H9 (cell line): Measurements from ENCODE around the gene DUT. TPM values are rescaled to one million over a fixed set of nuclear protein-coding genes. Genes with fewer than 3 reads are reported as not detected.

ENCODE experiments used
- DNase-seq: peaks from one replicate; pipeline ENCODE4 v3.0.0-alpha.2; 2017
- H2AFZ ChIP-seq: one replicate; pipeline ENCODE4 v1.6.1; 2013; ENCODE audit warnings: mild to moderate bottlenecking, low read length, control low read depth, moderate library complexity
- H2AK5ac ChIP-seq: 2 replicates; pipeline ENCODE4 v1.6.1; 2013; ENCODE audit warnings: low read length, control low read depth, mixed read lengths; ENCODE audit not compliant: insufficient read length
- H2BK120ac ChIP-seq: one replicate; pipeline ENCODE4 v1.6.1; 2013; ENCODE audit warnings: low read depth, mild to moderate bottlenecking, low read length, control low read depth, inconsistent platforms; ENCODE audit not compliant: poor library complexity, severe bottlenecking
- H2BK12ac ChIP-seq: 2 replicates; pipeline ENCODE4 v1.6.1; 2013; ENCODE audit warnings: low read length, control low read depth, mixed read lengths, low read depth; ENCODE audit not compliant: insufficient read length
- H2BK15ac ChIP-seq: 2 replicates; pipeline ENCODE4 v1.6.1; 2013; ENCODE audit warnings: low read depth, low read length, control low read depth
- H2BK20ac ChIP-seq: one replicate; pipeline ENCODE4 v1.6.1; 2013; ENCODE audit warnings: low read depth, mild to moderate bottlenecking, low read length, control low read depth, inconsistent platforms; ENCODE audit not compliant: poor library complexity, severe bottlenecking
- H2BK5ac ChIP-seq: 2 replicates; pipeline ENCODE4 v1.6.1; 2013; ENCODE audit warnings: low read length, control low read depth, mixed read lengths; ENCODE audit not compliant: insufficient read length
- H3K14ac ChIP-seq: 2 replicates; pipeline ENCODE4 v1.6.1; 2013; ENCODE audit warnings: low read length, control low read depth; ENCODE audit not compliant: insufficient read depth
- H3K18ac ChIP-seq: 2 replicates; pipeline ENCODE4 v1.6.1; 2013; ENCODE audit warnings: low read depth, mild to moderate bottlenecking, mixed read lengths, low read length, control low read depth; ENCODE audit not compliant: insufficient read length
- H3K23ac ChIP-seq: 2 replicates; pipeline ENCODE4 v1.6.1; 2013; ENCODE audit warnings: low read length, control low read depth, mixed read lengths, low read depth; ENCODE audit not compliant: insufficient read length
- H3K23me2 ChIP-seq: 2 replicates; pipeline ENCODE4 v1.6.1; 2013; ENCODE audit warnings: low read depth, mild to moderate bottlenecking, mixed read lengths, low read length, control low read depth; ENCODE audit not compliant: insufficient read length, poor library complexity, severe bottlenecking
- H3K27ac ChIP-seq: 2 replicates; pipeline ENCODE4 v1.5.1; 2013; ENCODE audit warnings: low read length, control low read depth, mixed read lengths, low read depth; ENCODE audit not compliant: insufficient read length
- H3K27me3 ChIP-seq: 2 replicates; pipeline ENCODE4 v1.6.1; 2013; ENCODE audit warnings: low read length, control low read depth, inconsistent platforms; ENCODE audit not compliant: insufficient read depth
- H3K4ac ChIP-seq: 2 replicates; pipeline ENCODE4 v1.6.1; 2013; ENCODE audit warnings: low read depth, mild to moderate bottlenecking, control low read depth, inconsistent platforms, low read length, moderate library complexity
- H3K4me1 ChIP-seq: 2 replicates; pipeline ENCODE4 v1.6.1; 2013; ENCODE audit warnings: low read length, control low read depth, inconsistent platforms; ENCODE audit not compliant: insufficient read depth
- H3K4me2 ChIP-seq: 2 replicates; pipeline ENCODE4 v1.6.1; 2013; ENCODE audit warnings: low read length, control low read depth, mixed read lengths; ENCODE audit not compliant: insufficient read length, insufficient read depth
- H3K56ac ChIP-seq: 2 replicates; pipeline ENCODE4 v1.6.1; 2013; ENCODE audit warnings: low read depth, mild to moderate bottlenecking, mixed read lengths, low read length, control low read depth; ENCODE audit not compliant: insufficient read length
- H3K79me1 ChIP-seq: 2 replicates; pipeline ENCODE4 v1.6.1; 2013; ENCODE audit warnings: low read depth, mild to moderate bottlenecking, moderate library complexity, low read length, control low read depth, inconsistent platforms; ENCODE audit not compliant: insufficient read depth, poor library complexity, severe bottlenecking
- H3K79me2 ChIP-seq: 2 replicates; pipeline ENCODE4 v1.6.1; 2013; ENCODE audit warnings: low read length, control low read depth, inconsistent platforms; ENCODE audit not compliant: insufficient read depth
- H3K9ac ChIP-seq: 2 replicates; pipeline ENCODE4 v1.6.1; 2013; ENCODE audit warnings: low read length, control low read depth, mixed read lengths; ENCODE audit not compliant: insufficient read length; ENCODE audit errors: extremely low read depth
- H3K9me3 ChIP-seq: one replicate; pipeline ENCODE4 v1.6.1; 2013; ENCODE audit warnings: low read depth, low read length, inconsistent platforms; ENCODE audit not compliant: control insufficient read depth
- H3T11ph ChIP-seq: one replicate; pipeline ENCODE4 v1.6.1; 2013; ENCODE audit warnings: mild to moderate bottlenecking, low read length, control low read depth, inconsistent platforms
- H4K20me1 ChIP-seq: one replicate; pipeline ENCODE4 v1.6.1; 2013; ENCODE audit not compliant: control insufficient read depth, insufficient read length, insufficient read depth
- H4K5ac ChIP-seq: 2 replicates; pipeline ENCODE4 v1.6.1; 2013; ENCODE audit warnings: low read depth, mild to moderate bottlenecking, mixed read lengths, low read length, control low read depth; ENCODE audit not compliant: insufficient read length
- H4K8ac ChIP-seq: replicated peaks from 2 replicates; pipeline ENCODE4 v1.6.1; 2013; ENCODE audit warnings: low read length, control low read depth, mixed read lengths, low read depth; ENCODE audit not compliant: insufficient read length
- H4K91ac ChIP-seq: 2 replicates; pipeline ENCODE4 v1.6.1; 2013; ENCODE audit warnings: low read depth, mild to moderate bottlenecking, moderate library complexity, mixed read lengths, low read length, control low read depth; ENCODE audit not compliant: insufficient read length
- H3K27ac Mint-ChIP-seq, 3 experiments: 2 replicates in 2 of 3; 3 replicates in 1 of 3; pipeline ENCODE4 v1.8.0; 2020 to 2021; ENCODE audit warnings: mixed read lengths in 3 of 3, mild to moderate bottlenecking in 1 of 3, moderate library complexity in 1 of 3
- H3K27me3 Mint-ChIP-seq: 2 replicates; pipeline ENCODE4 v1.8.0; 2021; ENCODE audit warnings: low read depth, mild to moderate bottlenecking, moderate library complexity, mixed read lengths
- H3K36me3 Mint-ChIP-seq, 3 experiments: 2 replicates in 2 of 3; 3 replicates in 1 of 3; pipeline ENCODE4 v1.8.0; 2020 to 2021; ENCODE audit warnings: low read depth in 3 of 3, mixed read lengths in 3 of 3; ENCODE audit not compliant: insufficient read depth in 1 of 3
- H3K4me1 Mint-ChIP-seq, 2 experiments: 2 replicates each; pipeline ENCODE4 v1.8.0; 2020; ENCODE audit warnings: mixed read lengths in 2 of 2
- H3K4me3 Mint-ChIP-seq, 2 experiments: 2 replicates in 1 of 2; 3 replicates in 1 of 2; pipeline ENCODE4 v1.8.0; 2020 to 2021; ENCODE audit warnings: mild to moderate bottlenecking in 2 of 2, mixed read lengths in 2 of 2, moderate library complexity in 1 of 2
- H3K9me3 Mint-ChIP-seq, 2 experiments: 2 replicates in 1 of 2; 3 replicates in 1 of 2; pipeline ENCODE4 v1.8.0; 2020; ENCODE audit warnings: mild to moderate bottlenecking in 2 of 2, mixed read lengths in 2 of 2, moderate library complexity in 1 of 2
- CTCF ChIP-seq: fragments of 200-600 bp; sonication (generic); conservative IDR thresholded peaks from 3 replicates; pipeline ENCODE4 v1.8.0; 2021; ENCODE audit warnings: antibody characterized with exemption, mild to moderate bottlenecking
- WGBS: extraction: QIAGEN DNeasy Blood & Tissue Kit; methylation state at CpG from one replicate; pipeline ENCODE4 v1.1.7; 2013; ENCODE audit warnings: missing lambda C conversion rate, low lambda C conversion rate, mixed read lengths; ENCODE audit not compliant: insufficient read length; ENCODE audit errors: extremely low coverage; 5-methylcytosine and 5-hydroxymethylcytosine counted together
- total RNA-seq: library from RNA; stranded (reverse); gene quantifications from 2 replicates; pipeline ENCODE4 v1.2.1, GENCODE V29; 2021

Gene DUT
- total RNA-seq, 1 experiment from 2014 or later = 137 TPM

GRCh38 chr15:48371961-48372360 lies 40.7 kb downstream of the DUT start:
- H3K27me3 Mint-ChIP-seq = peaks cover 4% of the 10 kb centered on the region
- DNase-seq = no peak
- H3K9me3 ChIP-seq = no peaks in the 10 kb centered on the region
- no peaks in the 10 kb centered on the region for H3K4me1 ChIP-seq
- H3K56ac ChIP-seq = no peak overlapping the region
- no peaks in the 10 kb centered on the region for H3K79me2 ChIP-seq
- H3K4me2 ChIP-seq = no peak overlapping the region
- peaks cover 0 to 6% (median 0%) of the 10 kb centered on the region in 3 experiments; a peak in 1 of 7 replicates for H3K36me3 Mint-ChIP-seq
- no peak overlapping the region for H2BK20ac ChIP-seq
- no peak overlapping the region for H3K14ac ChIP-seq
- no peak overlapping the region for H3K9ac ChIP-seq
- H2BK5ac ChIP-seq = no peak overlapping the region
- no peak overlapping the region for H4K8ac ChIP-seq
- H3K4me3 Mint-ChIP-seq = no peak overlapping the region
- H3K9me3 Mint-ChIP-seq = peaks cover 9 to 15% of the 10 kb centered on the region in 2 experiments; a peak in 4 of 5 replicates
- H2AFZ ChIP-seq = no peak overlapping the region
- no peaks in the 10 kb centered on the region for H3K4me1 Mint-ChIP-seq
- H3K27ac Mint-ChIP-seq = no peak overlapping the region
- no peak overlapping the region for H3K4ac ChIP-seq
- H2BK12ac ChIP-seq = no peak overlapping the region
- H3K27ac ChIP-seq = no peak overlapping the region
- no CpG with 5 or more reads among the region's 2 CpGs for WGBS
- no peaks in the 10 kb centered on the region for H3K23me2 ChIP-seq
- H3K79me1 ChIP-seq = no peaks in the 10 kb centered on the region
- H2AK5ac ChIP-seq = no peak overlapping the region
- TF ChIP-seq CTCF = no peak
- H3T11ph ChIP-seq = no peak overlapping the region
- no peak overlapping the region for H2BK15ac ChIP-seq
- H3K23ac ChIP-seq = no peak overlapping the region
- H4K91ac ChIP-seq = no peak overlapping the region
- no peak overlapping the region for H3K18ac ChIP-seq
- H4K5ac ChIP-seq = no peak overlapping the region
- H2BK120ac ChIP-seq = no peak overlapping the region
- H3K27me3 ChIP-seq = no peaks in the 10 kb centered on the region; the same call in 1 of the 2 replicates
- no peaks in the 10 kb centered on the region for H4K20me1 ChIP-seq
